ENCODE measurements around the gene DONSON. TPM values are rescaled to one million over a fixed set of nuclear protein-coding genes. Genes with fewer than 3 reads are reported as not detected.

Gene DONSON
- total and polyA plus RNA-seq, 2 of the 8 experiments (the other 6 are each of a cell fraction or from before 2014, with no cell fraction given), result 21.9 to 32.5 TPM

- Histone ChIP-seq H4K20me1 (replicated peaks in 1 of 2; ENCODE audit: control insufficient read depth in 1 of 2, insufficient read depth in 2 of 2, low read length in 2 of 2) (peaks cover 17 to 18% of the 10 kb centered on the region in 2 experiments), H4K5ac (ENCODE audit: insufficient read length, low read depth, low read length) (no peak overlapping the region), H3K9ac (replicated peaks in 1 of 4; ENCODE audit: extremely low read depth in 1 of 4, low read depth in 3 of 4, low read length in 3 of 4) (no peak overlapping the region), H3K23ac (ENCODE audit: insufficient read length) (no peak overlapping the region), H3K9me3 (ENCODE audit: insufficient read depth in 2 of 2, low read depth in 1 of 2, low read length in 1 of 2) (no peaks in the 10 kb centered on the region), H3K4me2 (ENCODE audit: insufficient read depth in 1 of 2, low read depth in 2 of 2, low read length in 2 of 2) (no peak overlapping the region), H3K23me2 (ENCODE audit: low read depth, low read length) (no peaks in the 10 kb centered on the region), H3K79me2 (ENCODE audit: control insufficient read depth in 1 of 2, insufficient read depth in 2 of 2, low read length in 2 of 2) (peaks cover 13 to 70% of the 10 kb centered on the region in 2 experiments), H2BK12ac (ENCODE audit: low read depth, low read length) (no peak overlapping the region), H3K4ac (replicated peaks; ENCODE audit: insufficient read length, low read depth, low read length) (no peak overlapping the region), H3K27ac (ENCODE audit: low read depth, low read length) (no peak overlapping the region), H3K14ac (ENCODE audit: insufficient read length) (no peak overlapping the region), H2BK15ac (ENCODE audit: low read length) (no peak overlapping the region), H3K79me1 (ENCODE audit: low read depth, low read length) (no peaks in the 10 kb centered on the region), H3K56ac (replicated peaks; ENCODE audit: insufficient read length, low read depth, low read length) (no peak overlapping the region), H2AFZ (ENCODE audit: low read length) (no peak overlapping the region), H3K4me1 (replicated peaks in 1 of 4; ENCODE audit: control insufficient read depth in 3 of 4, insufficient read depth in 4 of 4, low read length in 3 of 4) (no peaks in the 10 kb centered on the region), H3K18ac (ENCODE audit: extremely low read depth, low read length) (no peak overlapping the region), H3K27me3 (replicated peaks in 1 of 4; ENCODE audit: control insufficient read depth in 3 of 4, extremely low read depth in 1 of 4, insufficient read depth in 3 of 4, low read length in 3 of 4) (no peaks in the 10 kb centered on the region), H2AK5ac (ENCODE audit: low read depth, low read length) (no peak overlapping the region), H3K36me3 (ENCODE audit: control insufficient read depth in 2 of 4, insufficient read depth in 4 of 4, low read length in 3 of 4) (peaks cover 28 to 93% (median 67%) of the 10 kb centered on the region in 4 experiments), H2BK20ac (ENCODE audit: low read length) (no peak overlapping the region), H4K8ac (ENCODE audit: extremely low read depth, insufficient read depth, low read length) (no peak overlapping the region), H4K91ac (replicated peaks; ENCODE audit: insufficient read length, low read length) (no peak overlapping the region), H2BK120ac (replicated peaks; ENCODE audit: low read depth, low read length) (no peak overlapping the region), H2BK5ac (ENCODE audit: low read depth, low read length) (no peak overlapping the region), H3K4me3 (ENCODE audit: extremely low read depth in 1 of 4, insufficient read depth in 2 of 4, low read depth in 3 of 4, low read length in 4 of 4) (no peak overlapping the region)
- ChIA-PET POLR2A (ENCODE audit: partially characterized antibody) (interaction anchor here (0.6 to 7.4 kb wide), 3 partner anchors 16 to 135 kb away, joined by 3 to 64 read pairs (median 4); partner anchors contain the start of genes GART and SON), CTCF (ENCODE audit: partially characterized antibody) (no interaction called here)
- 88% methylated on average over 4 of the region's 4 CpGs; no CpG with 5 or more reads in 1 of the 2 experiments for WGBS, 2 experiments (ENCODE audit: extremely low coverage in 1 of 2, insufficient coverage in 1 of 2, insufficient read length in 1 of 2, insufficient replicate concordance in 2 of 2, low coverage in 1 of 2, low lambda C conversion rate in 2 of 2, missing lambda C conversion rate in 1 of 2)
- no peak for TF ChIP-seq TCF12 (IDR thresholded peaks at IDR 0.05; ENCODE audit: low read depth, low read length)
- no peak for TF ChIP-seq CTBP2 (IDR thresholded peaks at IDR 0.05; ENCODE audit: borderline replicate concordance, insufficient read depth, insufficient read length, low read length)
- no peak for TF ChIP-seq BRCA1 (IDR thresholded peaks at IDR 0.05; ENCODE audit: low read depth, low read length)
- no peak for TF ChIP-seq RBBP5 (IDR thresholded peaks at IDR 0.05; ENCODE audit: borderline replicate concordance, low read depth, low read length)
- no peak for TF ChIP-seq KDM4A (IDR thresholded peaks at IDR 0.05; ENCODE audit: low read depth, low read length, severe bottlenecking)
- no peak for TF ChIP-seq NANOG (IDR thresholded peaks at IDR 0.05; ENCODE audit: insufficient read depth, low read depth, low read length, poor library complexity, severe bottlenecking)
- no peak for TF ChIP-seq SP4 (IDR thresholded peaks at IDR 0.05; ENCODE audit: low read length)
- no peak for TF ChIP-seq CHD2 (IDR thresholded peaks at IDR 0.05; ENCODE audit: low read length)
- TF ChIP-seq EZH2 (IDR thresholded peaks at IDR 0.05; ENCODE audit: low read depth, low read length, severe bottlenecking), result no peak
- TF ChIP-seq GTF2F1 (IDR thresholded peaks at IDR 0.05; ENCODE audit: borderline replicate concordance, low read depth, low read length), result no peak
- FAIRE-seq, result no peak
- DNase-seq (ENCODE audit: low read depth in 1 of 2, low spot score in 2 of 2), result no peak
These were observed 29.6 kb downstream of the DONSON start for GRCh38 chr21:33558777-33559421.
